IPS-15b (cell line): ENCODE data around the gene NPAS3.

ENCODE experiments used
- H3K27me3 ChIP-seq: one replicate; pipeline ENCODE4 v1.6.1; 2013; ENCODE audit warnings: low read length; ENCODE audit not compliant: control insufficient read depth, insufficient read depth
- H3K36me3 ChIP-seq: one replicate; pipeline ENCODE4 v1.6.1; 2013; ENCODE audit warnings: low read length; ENCODE audit not compliant: control insufficient read depth, insufficient read depth
- H3K4me1 ChIP-seq: one replicate; pipeline ENCODE4 v1.6.1; 2013; ENCODE audit warnings: mild to moderate bottlenecking, low read length; ENCODE audit not compliant: control insufficient read depth, insufficient read depth
- H3K4me3 ChIP-seq: one replicate; pipeline ENCODE4 v1.5.1; 2013; ENCODE audit warnings: low read depth, low read length
- H3K9ac ChIP-seq: one replicate; pipeline ENCODE4 v1.6.1; 2013; ENCODE audit warnings: low read depth, mild to moderate bottlenecking, low read length
- H3K9me3 ChIP-seq: one replicate; pipeline ENCODE4 v1.6.1; 2013; ENCODE audit warnings: mild to moderate bottlenecking, low read length; ENCODE audit not compliant: control insufficient read depth, insufficient read depth

NPAS3 gene

DNA sequence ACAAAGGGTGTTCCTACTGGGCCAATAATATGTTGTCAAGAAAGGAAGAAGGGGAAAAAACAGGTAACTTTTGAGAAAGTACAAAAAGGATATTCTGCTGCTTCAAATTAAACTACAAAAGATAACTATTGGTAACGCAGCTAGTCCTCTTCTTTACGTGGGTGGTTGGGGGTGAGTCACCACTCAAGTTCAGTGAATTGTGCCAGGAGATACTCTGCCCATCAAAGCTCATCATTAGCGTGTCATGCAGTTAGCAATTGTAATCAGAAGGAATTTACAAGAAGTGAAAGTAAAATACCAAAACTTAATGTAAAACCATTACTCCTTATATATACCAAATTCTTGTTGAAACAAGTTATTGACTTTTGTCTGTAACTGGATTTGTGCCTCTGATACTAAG lies 342.0 kb downstream of the NPAS3 start:
- Histone ChIP-seq H3K27me3 (no peaks in the 10 kb centered on the region), H3K4me1 (no peaks in the 10 kb centered on the region), H3K9ac (no peak overlapping the region), H3K4me3 (no peak overlapping the region), H3K9me3 (no peaks in the 10 kb centered on the region), H3K36me3 (no peaks in the 10 kb centered on the region)

DNA sequence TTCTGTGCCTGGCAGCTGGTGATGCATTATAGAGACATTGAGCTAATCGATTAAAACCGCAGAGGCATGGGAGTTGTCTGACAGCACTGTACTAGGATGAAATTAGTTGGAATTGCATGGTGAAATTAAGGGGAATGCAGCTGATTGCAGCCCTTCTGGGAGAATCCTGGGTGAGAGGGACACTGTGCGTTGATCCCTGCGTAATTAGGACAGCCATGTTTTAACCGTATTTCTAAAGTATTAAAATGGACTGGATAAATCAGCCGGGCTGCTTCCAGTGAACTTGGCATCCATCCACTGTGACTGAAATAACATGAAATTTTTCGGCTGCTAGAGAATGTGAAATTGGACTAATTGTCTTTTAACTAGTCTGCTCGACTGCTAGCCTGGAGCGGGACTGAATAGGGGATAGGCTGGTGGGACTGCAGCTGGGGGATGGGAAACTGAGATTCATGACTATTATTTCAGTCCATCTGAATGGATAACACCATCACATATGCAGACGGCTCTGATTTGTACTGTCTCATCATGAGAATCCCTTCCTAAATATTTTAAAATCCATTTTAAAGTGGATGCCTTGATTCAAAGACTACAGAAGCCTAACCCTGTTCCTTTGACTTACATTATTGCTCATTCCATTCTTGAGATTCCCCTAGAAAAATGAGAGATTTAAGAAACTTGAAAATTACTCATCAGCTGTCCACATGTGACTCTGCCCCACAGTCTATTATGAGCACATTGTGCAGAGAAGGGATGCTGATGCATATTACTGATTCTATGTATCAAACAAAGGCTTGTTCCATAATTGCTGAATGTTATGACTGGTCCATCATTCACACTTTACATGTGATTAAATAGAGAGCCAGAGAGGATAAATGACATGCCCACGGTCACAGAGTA lies 343.9 kb downstream of the NPAS3 start:
- Histone ChIP-seq H3K9me3 (no peaks in the 10 kb centered on the region), H3K36me3 (no peaks in the 10 kb centered on the region), H3K9ac (no peak overlapping the region), H3K27me3 (no peaks in the 10 kb centered on the region), H3K4me3 (no peak overlapping the region), H3K4me1 (no peaks in the 10 kb centered on the region)

DNA sequence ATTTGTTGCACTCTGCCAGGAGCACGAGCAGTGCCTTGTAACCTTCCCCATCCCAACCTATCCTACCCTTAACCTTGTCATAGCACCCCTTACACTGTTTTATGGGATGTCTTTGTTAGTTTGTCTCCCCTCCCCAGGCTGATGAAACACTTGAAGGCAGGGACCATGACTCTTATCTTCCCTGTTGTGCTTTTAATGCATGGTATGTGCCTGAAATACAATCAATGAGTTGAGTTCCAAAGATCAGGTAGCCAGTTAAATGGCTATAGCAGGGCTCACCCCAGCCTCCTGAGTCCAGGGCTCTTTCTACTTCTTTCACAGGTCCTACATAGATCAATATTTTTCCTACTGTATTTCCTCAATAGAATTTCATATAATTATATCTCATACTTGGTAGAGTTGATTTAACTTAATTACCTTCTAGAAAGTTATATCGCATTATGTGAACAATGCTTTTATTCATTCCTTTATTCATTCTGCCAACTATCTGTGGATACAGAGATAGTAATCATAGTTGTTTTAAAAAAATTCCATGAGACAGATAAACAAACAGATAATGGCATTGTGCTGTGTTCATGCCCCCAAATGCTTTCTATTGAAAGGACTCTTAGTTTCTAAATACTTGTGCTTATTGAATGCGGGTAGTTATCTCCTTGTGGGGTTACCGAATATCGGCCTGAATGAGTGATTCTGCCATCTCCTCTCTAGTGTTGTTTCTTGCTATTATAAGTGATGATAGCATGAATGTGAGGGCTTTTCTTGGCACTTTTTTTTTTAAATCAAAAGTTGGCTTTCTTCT lies 347.4 kb downstream of the NPAS3 start:
- Histone ChIP-seq H3K9ac (no peak overlapping the region), H3K36me3 (no peaks in the 10 kb centered on the region), H3K9me3 (no peaks in the 10 kb centered on the region), H3K4me1 (peaks cover 2% of the 10 kb centered on the region), H3K27me3 (no peaks in the 10 kb centered on the region), H3K4me3 (no peak overlapping the region)

DNA sequence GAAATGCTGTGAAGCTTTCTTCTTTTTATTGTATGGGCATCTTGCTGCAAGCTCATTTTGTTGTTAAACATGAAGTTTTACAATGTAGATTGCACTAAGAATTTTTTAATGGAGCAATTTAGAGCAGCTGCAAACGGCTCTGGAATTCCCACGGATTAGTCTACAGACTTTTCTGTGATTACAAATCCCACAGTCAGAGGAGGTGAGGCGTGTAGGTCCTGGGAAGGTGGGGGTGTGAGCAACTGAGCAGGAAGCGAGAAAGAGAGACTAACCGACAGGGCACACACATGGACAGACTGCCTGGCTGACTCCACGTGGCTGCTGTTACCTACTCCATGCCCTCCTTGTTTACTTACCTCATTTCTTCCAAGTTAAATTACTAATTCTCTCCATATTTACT lies 348.5 kb downstream of the NPAS3 start:
- H3K9me3 ChIP-seq, result no peaks in the 10 kb centered on the region

DNA sequence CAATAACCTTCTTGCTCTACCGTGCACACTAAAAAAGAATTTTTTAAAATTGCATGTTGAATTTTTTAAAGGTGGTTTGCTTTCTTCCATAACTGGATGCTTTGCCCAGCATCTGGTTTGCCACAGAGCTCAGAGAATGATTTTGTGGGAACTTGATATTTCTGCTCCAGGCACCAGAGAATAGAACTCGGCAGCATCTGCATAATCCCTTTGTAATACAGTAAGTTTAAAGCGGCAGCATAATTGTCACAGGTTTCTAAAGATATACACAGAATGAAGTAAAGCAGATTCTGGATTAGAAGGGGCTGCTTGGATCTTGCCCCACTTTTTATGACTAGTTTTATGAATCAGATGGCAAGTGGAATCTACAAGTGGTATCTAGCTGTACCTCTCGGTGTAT lies 352.0 kb downstream of the NPAS3 start:
- no peak overlapping the region for H3K9ac ChIP-seq
- no peak overlapping the region for H3K4me3 ChIP-seq
- no peaks in the 10 kb centered on the region for H3K36me3 ChIP-seq
- H3K9me3 ChIP-seq, result no peaks in the 10 kb centered on the region
- H3K27me3 ChIP-seq, result no peaks in the 10 kb centered on the region
- H3K4me1 ChIP-seq, result peaks cover 2% of the 10 kb centered on the region

More for the DNA sequence above, 348.5 kb downstream of the NPAS3 start:
- Histone ChIP-seq H3K4me3 (no peak overlapping the region), H3K27me3 (no peaks in the 10 kb centered on the region), H3K36me3 (no peaks in the 10 kb centered on the region), H3K9ac (no peak overlapping the region), H3K4me1 (peaks cover 2% of the 10 kb centered on the region)

DNA sequence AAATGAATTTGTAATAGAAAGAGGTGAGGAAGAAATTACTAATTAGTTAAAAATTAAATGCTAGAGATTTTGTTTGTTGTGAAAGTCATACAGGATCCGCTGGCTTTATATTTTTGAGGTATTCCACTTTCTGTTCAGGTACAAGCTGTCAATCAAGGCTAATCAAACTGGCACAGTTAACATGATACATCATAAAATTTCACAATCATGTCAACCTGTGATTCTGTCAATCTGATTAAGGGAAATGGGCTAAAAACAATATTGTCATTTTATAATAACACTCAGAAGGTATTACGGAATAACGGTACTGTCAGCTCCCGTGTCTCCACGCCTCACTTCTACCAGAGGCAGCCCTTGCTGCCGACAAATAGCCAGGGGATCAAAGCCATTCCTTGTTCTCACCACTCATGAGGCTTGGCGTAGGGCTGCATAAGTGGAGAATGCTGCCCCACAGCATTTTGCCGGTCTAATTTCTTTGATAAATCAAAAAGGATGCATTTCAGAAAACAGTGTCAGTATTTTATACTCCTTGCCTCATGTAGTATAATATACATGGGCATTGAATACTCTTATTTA lies 352.9 kb downstream of the NPAS3 start:
- H3K4me3 ChIP-seq, result no peak overlapping the region
- no peaks in the 10 kb centered on the region for H3K36me3 ChIP-seq
- peaks cover 2% of the 10 kb centered on the region for H3K4me1 ChIP-seq
- H3K27me3 ChIP-seq, result no peaks in the 10 kb centered on the region
- no peak overlapping the region for H3K9ac ChIP-seq
- no peaks in the 10 kb centered on the region for H3K9me3 ChIP-seq

DNA sequence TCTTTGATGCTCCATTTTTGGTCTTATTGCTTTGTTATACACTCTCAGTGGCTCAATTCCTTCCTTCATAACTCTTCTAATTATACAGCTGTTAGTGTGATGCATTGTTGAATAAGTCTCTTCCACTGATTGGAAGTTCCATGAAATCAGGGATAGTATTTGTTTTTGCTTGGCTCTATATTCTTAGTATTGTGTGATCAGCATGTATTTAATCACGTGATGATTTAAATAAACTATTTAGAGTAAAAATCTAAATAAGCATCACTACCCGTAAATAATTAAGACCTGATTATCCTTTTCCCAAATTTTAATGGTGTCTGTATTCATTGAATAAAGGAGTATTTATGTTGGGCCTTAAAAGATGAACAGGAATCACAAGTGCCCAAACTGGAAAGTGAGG lies 355.7 kb downstream of the NPAS3 start:
- H3K27me3 ChIP-seq, result no peaks in the 10 kb centered on the region
- no peaks in the 10 kb centered on the region for H3K9me3 ChIP-seq
- no peak overlapping the region for H3K9ac ChIP-seq
- H3K4me3 ChIP-seq, result no peak overlapping the region
- H3K4me1 ChIP-seq, result peaks cover 7% of the 10 kb centered on the region
- no peaks in the 10 kb centered on the region for H3K36me3 ChIP-seq

DNA sequence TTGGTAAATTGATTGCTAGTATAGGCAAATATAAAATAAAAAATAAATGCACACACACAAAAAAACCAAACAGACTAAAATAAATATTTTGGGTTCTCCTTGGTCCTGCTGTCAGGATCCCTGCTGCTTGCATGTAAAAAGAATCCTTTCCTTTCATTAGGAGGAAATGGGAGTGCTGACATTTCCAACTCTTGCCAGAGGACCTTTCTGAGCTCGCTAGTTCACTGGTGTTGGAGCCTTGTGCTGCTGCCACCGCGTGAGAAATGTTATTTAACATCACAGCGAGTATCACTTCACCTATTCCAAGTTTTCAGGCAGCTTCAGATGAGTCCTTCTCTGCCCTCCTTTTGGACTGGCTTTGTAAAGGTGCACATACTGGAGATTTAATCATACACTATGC lies 358.9 kb downstream of the NPAS3 start:
- Histone ChIP-seq H3K9me3 (no peaks in the 10 kb centered on the region), H3K4me3 (no peak overlapping the region), H3K9ac (no peak overlapping the region), H3K27me3 (no peaks in the 10 kb centered on the region), H3K36me3 (no peaks in the 10 kb centered on the region), H3K4me1 (peaks cover 5% of the 10 kb centered on the region)

DNA sequence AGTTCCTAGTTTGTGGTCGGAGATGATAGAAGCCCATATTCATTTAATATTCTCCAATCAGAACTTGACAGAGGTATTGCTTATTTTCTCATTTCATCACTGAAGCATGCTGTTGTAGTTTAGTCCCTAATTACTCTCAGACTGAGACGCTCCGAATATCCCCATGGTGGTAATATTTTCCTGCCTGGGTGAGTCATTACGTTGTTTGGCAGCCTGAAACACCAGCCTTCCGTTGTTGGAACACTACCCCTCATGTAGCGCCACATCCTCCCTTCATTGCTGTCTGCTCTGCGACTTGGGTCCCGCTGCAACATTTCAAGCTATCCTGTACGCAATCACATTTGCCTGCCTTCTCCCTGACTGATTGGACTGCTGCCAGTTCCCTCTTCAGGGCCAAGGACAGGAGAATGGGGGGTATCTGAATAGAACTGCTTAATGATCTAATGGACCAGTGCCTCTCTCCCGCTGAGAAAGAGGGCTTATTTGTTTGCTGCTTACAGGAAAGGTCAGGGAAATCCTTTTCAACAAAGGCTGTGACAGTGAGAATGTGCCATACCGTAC lies 369.1 kb downstream of the NPAS3 start:
- no peak overlapping the region for H3K9ac ChIP-seq
- no peaks in the 10 kb centered on the region for H3K36me3 ChIP-seq
- no peak overlapping the region for H3K4me3 ChIP-seq
- no peaks in the 10 kb centered on the region for H3K27me3 ChIP-seq
- H3K9me3 ChIP-seq, result no peaks in the 10 kb centered on the region
- H3K4me1 ChIP-seq, result no peaks in the 10 kb centered on the region

DNA sequence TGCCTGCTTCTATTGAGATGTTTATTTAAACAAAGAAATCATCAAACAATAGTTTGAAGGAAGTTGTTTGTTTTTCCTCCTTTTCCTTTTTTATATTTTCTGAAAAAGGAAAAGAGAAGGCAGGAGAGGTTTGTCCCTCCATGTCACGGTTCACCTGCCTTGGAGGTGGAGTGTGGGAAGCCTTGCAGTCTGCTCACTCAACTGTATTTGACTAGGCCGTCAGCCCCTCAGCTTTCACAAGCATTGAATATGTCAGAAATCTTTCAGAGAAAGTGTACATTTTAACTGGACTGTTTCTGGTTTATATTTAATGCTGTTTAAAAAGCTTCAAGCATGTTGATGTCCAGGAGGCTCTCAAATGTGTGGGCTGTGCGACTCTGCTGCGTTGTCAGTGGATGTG lies 370.4 kb downstream of the NPAS3 start:
- no peak overlapping the region for H3K9ac ChIP-seq
- no peaks in the 10 kb centered on the region for H3K4me1 ChIP-seq
- H3K27me3 ChIP-seq, result no peaks in the 10 kb centered on the region
- no peaks in the 10 kb centered on the region for H3K36me3 ChIP-seq
- H3K4me3 ChIP-seq, result no peak overlapping the region
- no peaks in the 10 kb centered on the region for H3K9me3 ChIP-seq

DNA sequence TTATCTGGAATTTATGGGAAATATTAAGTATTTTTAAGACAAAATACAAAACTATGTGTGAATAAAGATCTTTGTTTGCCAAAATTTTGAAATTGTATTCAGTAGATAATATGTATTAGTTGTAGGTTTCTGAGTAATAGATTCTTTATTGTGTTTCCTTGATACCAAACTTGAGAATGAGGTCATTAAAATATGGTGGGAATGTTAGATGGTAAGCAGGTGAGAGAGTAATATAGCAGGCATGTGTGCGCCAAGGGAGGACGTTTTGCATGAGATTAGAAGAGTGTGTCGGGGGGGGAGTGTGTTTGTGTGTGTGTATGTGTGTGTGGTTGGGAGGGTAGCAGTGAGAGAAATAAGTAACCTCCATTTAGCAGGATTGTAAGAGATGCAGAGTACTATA lies 376.5 kb downstream of the NPAS3 start:
- Histone ChIP-seq H3K4me3 (no peak overlapping the region), H3K9me3 (no peaks in the 10 kb centered on the region), H3K9ac (no peak overlapping the region), H3K36me3 (no peaks in the 10 kb centered on the region), H3K27me3 (no peaks in the 10 kb centered on the region), H3K4me1 (no peaks in the 10 kb centered on the region)
